Measurements from ENCODE around the gene RAB4B. TPM values are rescaled to one million over a fixed set of nuclear protein-coding genes. Genes with fewer than 3 reads are reported as not detected.

RAB4B gene
- total and polyA plus RNA-seq, 2 of the 13 experiments (the other 11 are each of a cell fraction or from before 2014, with no cell fraction given), result 3.3 to 5.4 TPM

GRCh38 chr19:40775632-40776022, 2.4 kb upstream of the RAB4B start:
- ChIA-PET CTCF (ENCODE audit: low intra/inter-chr PET ratio, low total read pairs) (no interaction called here), POLR2A (interaction anchor here (1.4 kb wide), 1 partner anchor 25 kb away, joined by 4 read pairs; the partner anchor contains the start of genes ACTMAP and SNRPA)
- no peaks in the 10 kb centered on the region for H3K79me2 ChIP-seq (ENCODE audit: insufficient read depth, low read length)
- ATAC-seq (no peak), FAIRE-seq (no peak), DNase-seq (ENCODE audit: low spot score) (no peak)
- no TSS peak for BruUV-seq (replicated peaks)
- H3K4me2 ChIP-seq (ENCODE audit: low read depth, low read length), result no peak overlapping the region
- in situ Hi-C loops (cut with HindIII; ENCODE audit: extremely low pct_ligation_motif_present, low pct_unique_long_range_greater_than_20kb) (no loop called here), intact Hi-C loops (cut with micrococcal nuclease; ENCODE audit: unreplicated experiment) (no loop called here)
- no peaks in the 10 kb centered on the region for H3K9me3 ChIP-seq (ENCODE audit: low read length)
- no peak overlapping the region for H3K27ac ChIP-seq (ENCODE audit: extremely low read length, insufficient read depth, low read length)
- no peaks in the 10 kb centered on the region for H3K36me3 ChIP-seq (replicated peaks in 1 of 2; ENCODE audit: control insufficient read depth in 1 of 2, insufficient read depth in 2 of 2, low read length in 2 of 2)
- peaks cover 35% of the 10 kb centered on the region for H3K4me1 ChIP-seq (ENCODE audit: insufficient read depth, low read length)
- H2AFZ ChIP-seq (ENCODE audit: low read length), result no peak overlapping the region
- WGBS (ENCODE audit: low lambda C conversion rate), result 80% methylated on average over 6 of the region's 10 CpGs
- TF ChIP-seq JUN (CRISPR knock-in tag; IDR thresholded peaks at IDR 0.05) (no peak), ZNF678 (CRISPR knock-in tag; IDR thresholded peaks at IDR 0.05) (no peak), KAT7 (CRISPR knock-in tag; IDR thresholded peaks at IDR 0.05; ENCODE audit: borderline replicate concordance) (no peak), TFE3 (CRISPR knock-in tag; IDR thresholded peaks at IDR 0.05) (no peak), ZNF737 (CRISPR knock-in tag; IDR thresholded peaks at IDR 0.05; ENCODE audit: borderline replicate concordance) (no peak), ETV5 (CRISPR knock-in tag; IDR thresholded peaks at IDR 0.05; ENCODE audit: borderline replicate concordance) (no peak), NFIC (IDR thresholded peaks at IDR 0.05; ENCODE audit: low read length) (no peak), ZFYVE20 (CRISPR knock-in tag; IDR thresholded peaks at IDR 0.05; ENCODE audit: borderline replicate concordance, low read depth) (no peak), ZNF24 (IDR thresholded peaks at IDR 0.05) (no peak), CHD2 (IDR thresholded peaks at IDR 0.05; ENCODE audit: low read depth, low read length) (no peak)
- no peak overlapping the region for H3K4me3 ChIP-seq (replicated peaks in 1 of 3; ENCODE audit: insufficient read depth in 1 of 3, low read depth in 2 of 3, low read length in 3 of 3)
- H4K20me1 ChIP-seq (ENCODE audit: insufficient read depth, low read length), result no peaks in the 10 kb centered on the region
- no peaks in the 10 kb centered on the region; a peak in 1 of 5 replicates for H3K27me3 ChIP-seq (ENCODE audit: control insufficient read depth in 1 of 2, insufficient read depth in 2 of 2, low read length in 2 of 2)
- no peak overlapping the region for H3K9ac ChIP-seq (ENCODE audit: insufficient read depth, low read depth, low read length)
